Endothelial cell of umbilical vein (primary cell): ENCODE data around the gene FBXO24.

Source experiments
- POLR2A ChIP-seq: IDR thresholded peaks from 2 replicates; pipeline ENCODE4 v1.6.1; 2012; ENCODE audit warnings: low read depth, mild to moderate bottlenecking, control low read depth, low read length
- TF ChIP-seq, protein P1 (sequence below), 2 donors: IDR thresholded peaks; 1 replicate in 1 of 2; 2 replicates in 1 of 2; pipeline ENCODE4 v1.5.1; 2011; ENCODE audit warnings: low read length in 2 of 2, mild to moderate bottlenecking in 2 of 2, moderate library complexity in 2 of 2, control low read depth in 1 of 2, inconsistent platforms in 1 of 2, low read depth in 1 of 2; ENCODE audit not compliant: insufficient read depth in 1 of 2; ENCODE audit errors: extremely low read depth in 1 of 2

DNA sequence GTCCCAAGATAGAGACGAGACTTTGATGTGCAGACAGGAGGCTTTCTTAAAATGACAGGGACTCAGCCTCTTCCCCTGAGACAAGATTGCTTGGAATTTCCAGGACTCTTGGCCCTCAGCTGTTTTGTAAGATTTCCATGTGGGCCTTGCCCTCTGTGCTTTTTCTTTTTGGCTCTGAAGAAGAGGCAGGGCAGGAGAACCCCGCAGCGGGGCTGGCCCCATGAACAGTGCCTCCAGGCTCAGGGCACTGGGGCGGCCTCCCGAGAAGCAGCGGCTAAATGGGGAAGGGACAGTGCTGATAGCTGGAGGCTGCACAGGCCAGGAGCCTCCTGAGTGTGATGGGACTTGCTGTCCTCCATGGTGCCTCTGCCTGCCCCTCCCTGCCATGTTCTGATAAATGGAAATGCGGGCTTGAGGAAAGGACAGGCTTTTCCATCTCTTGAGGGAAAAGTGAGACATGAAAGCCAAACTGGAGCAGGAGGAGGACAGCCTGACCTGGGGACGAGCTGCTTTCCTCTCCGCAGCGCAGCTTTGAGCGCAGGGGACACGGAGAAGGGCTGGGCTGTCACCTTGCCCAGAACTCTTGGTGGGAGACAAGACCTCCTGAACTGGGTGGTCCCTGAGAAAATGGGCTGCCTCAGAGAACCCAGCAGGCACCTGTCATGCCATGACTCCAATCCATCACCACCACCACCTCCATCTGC, 24.5 kb upstream of the FBXO24 start:
- TF ChIP-seq, protein P1, sequence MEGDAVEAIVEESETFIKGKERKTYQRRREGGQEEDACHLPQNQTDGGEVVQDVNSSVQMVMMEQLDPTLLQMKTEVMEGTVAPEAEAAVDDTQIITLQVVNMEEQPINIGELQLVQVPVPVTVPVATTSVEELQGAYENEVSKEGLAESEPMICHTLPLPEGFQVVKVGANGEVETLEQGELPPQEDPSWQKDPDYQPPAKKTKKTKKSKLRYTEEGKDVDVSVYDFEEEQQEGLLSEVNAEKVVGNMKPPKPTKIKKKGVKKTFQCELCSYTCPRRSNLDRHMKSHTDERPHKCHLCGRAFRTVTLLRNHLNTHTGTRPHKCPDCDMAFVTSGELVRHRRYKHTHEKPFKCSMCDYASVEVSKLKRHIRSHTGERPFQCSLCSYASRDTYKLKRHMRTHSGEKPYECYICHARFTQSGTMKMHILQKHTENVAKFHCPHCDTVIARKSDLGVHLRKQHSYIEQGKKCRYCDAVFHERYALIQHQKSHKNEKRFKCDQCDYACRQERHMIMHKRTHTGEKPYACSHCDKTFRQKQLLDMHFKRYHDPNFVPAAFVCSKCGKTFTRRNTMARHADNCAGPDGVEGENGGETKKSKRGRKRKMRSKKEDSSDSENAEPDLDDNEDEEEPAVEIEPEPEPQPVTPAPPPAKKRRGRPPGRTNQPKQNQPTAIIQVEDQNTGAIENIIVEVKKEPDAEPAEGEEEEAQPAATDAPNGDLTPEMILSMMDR (IDR thresholded peaks at IDR 0.05; ENCODE audit: extremely low read depth in 1 of 2, insufficient read depth in 1 of 2, low read depth in 1 of 2, low read length in 2 of 2), result no peak
- no peak for TF ChIP-seq POLR2A
